ENCODE results near the gene CMSS1.

DNA sequence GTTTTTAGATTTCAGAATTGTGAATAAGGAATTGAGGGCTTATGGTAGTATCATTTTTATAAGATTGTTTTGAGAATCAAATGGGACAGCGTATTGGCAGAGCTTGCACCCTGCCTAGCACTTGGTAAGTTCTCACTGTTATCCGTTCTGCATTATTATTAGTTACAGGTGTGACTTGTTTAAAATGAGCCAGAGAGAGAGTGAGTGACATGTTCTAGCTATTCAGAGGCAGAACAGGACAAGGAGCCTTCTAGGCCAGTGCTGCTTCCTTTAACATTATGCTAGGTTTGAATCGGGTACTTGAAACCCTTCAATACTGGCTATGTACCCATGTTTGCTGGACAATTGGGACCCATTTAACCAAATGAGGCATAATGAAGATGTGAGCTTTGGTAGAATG is 162.9 kb downstream of the CMSS1 start:
- TF ChIP-seq POLR2A (IDR thresholded peaks at IDR 0.05): no peak
- TF ChIP-seq CTCF (IDR thresholded peaks at IDR 0.05): no peak

All from Peyer's patch (tissue), 4 donors.